HG03520 (cell line): ENCODE measurements around the gene SMURF1.
"Not testable (repeated sequence)": the region's sequence is repeated elsewhere in the genome, so short reads cannot be mapped to it uniquely, and the experiment has no call there.

ENCODE experiments used
- ATAC-seq: cut with Tn5 transposase; IDR thresholded peaks from one replicate; pipeline ENCODE4 v1.9.1; 2021; ENCODE audit warnings: mild to moderate bottlenecking, moderate library complexity; ENCODE audit not compliant: unreplicated experiment

Gene SMURF1

GRCh38 chr7:99061001-99061776 is 82.7 kb downstream of the SMURF1 start:
- ATAC-seq = no peak

- no peak for ATAC-seq
These were observed 89.1 kb downstream of the SMURF1 start for GRCh38 chr7:99054781-99055180.

- ATAC-seq = no peak
These were observed 92.9 kb downstream of the SMURF1 start for GRCh38 chr7:99050971-99051370.

GRCh38 chr7:99047526-99048077 is 96.3 kb downstream of the SMURF1 start:
- no peak for ATAC-seq

GRCh38 chr7:99046722-99047121 is 97.2 kb downstream of the SMURF1 start:
- no peak for ATAC-seq

GRCh38 chr7:99046262-99046661 is 97.6 kb downstream of the SMURF1 start:
- not testable (repeated sequence) for ATAC-seq

- ATAC-seq = not testable (repeated sequence)
These were observed 99.0 kb downstream of the SMURF1 start for GRCh38 chr7:99044858-99045257.

- no peak for ATAC-seq
These were observed 101.0 kb downstream of the SMURF1 start for GRCh38 chr7:99042957-99043356.

GRCh38 chr7:99041526-99041925 is 102.4 kb downstream of the SMURF1 start:
- no peak for ATAC-seq

- no peak for ATAC-seq
These were observed 103.6 kb downstream of the SMURF1 start for GRCh38 chr7:99040104-99040958.

- ATAC-seq = no peak
These were observed 104.5 kb downstream of the SMURF1 start for GRCh38 chr7:99039384-99039891.

GRCh38 chr7:99038086-99038855 is 105.6 kb downstream of the SMURF1 start:
- no peak for ATAC-seq

- ATAC-seq = no peak
These were observed 106.5 kb downstream of the SMURF1 start for GRCh38 chr7:99037327-99037940.

- ATAC-seq = no peak
These were observed 107.3 kb downstream of the SMURF1 start for GRCh38 chr7:99036546-99037111.

GRCh38 chr7:99035723-99036545 is 108.0 kb downstream of the SMURF1 start:
- no peak for ATAC-seq

GRCh38 chr7:99034932-99035722 is 108.8 kb downstream of the SMURF1 start:
- ATAC-seq = no peak

GRCh38 chr7:99033765-99034164 is 110.1 kb downstream of the SMURF1 start:
- ATAC-seq = no peak

- no peak for ATAC-seq
These were observed 111.0 kb downstream of the SMURF1 start for GRCh38 chr7:99032928-99033327.
